Neural progenitor cell (in vitro differentiated cells): Measurements from ENCODE around the gene EPHA2. TPM values are rescaled to one million over a fixed set of nuclear protein-coding genes. Genes with fewer than 3 reads are reported as not detected.

Source experiments
- DNase-seq: peaks from one replicate; pipeline ENCODE4 v3.0.0-alpha.2; 2016; ENCODE audit warnings: low spot score
- H2AFZ ChIP-seq: fragments of 200-600 bp; sonication (generic); replicated peaks from 2 replicates; pipeline ENCODE4 v1.6.1; 2016; ENCODE audit warnings: antibody characterized with exemption
- H3F3A ChIP-seq: fragments of 200-600 bp; sonication (generic); 2 replicates; pipeline ENCODE4 v1.6.1; 2016; ENCODE audit warnings: antibody characterized with exemption, low read depth
- H3K27ac ChIP-seq: fragments of 200-600 bp; sonication (generic); 2 replicates; pipeline ENCODE4 v1.5.1; 2016; ENCODE audit warnings: mild to moderate bottlenecking
- H3K27me3 ChIP-seq: fragments of 200-600 bp; sonication (generic); 2 replicates; pipeline ENCODE4 v1.6.1; 2016; ENCODE audit warnings: mild to moderate bottlenecking, moderate library complexity
- H3K36me3 ChIP-seq: fragments of 200-600 bp; sonication (generic); 2 replicates; pipeline ENCODE4 v1.5.1; 2016
- H3K4me1 ChIP-seq: fragments of 200-600 bp; sonication (generic); 2 replicates; pipeline ENCODE4 v1.6.1; 2016; ENCODE audit warnings: mixed run types
- H3K4me2 ChIP-seq: fragments of 200-600 bp; sonication (generic); 2 replicates; pipeline ENCODE4 v1.6.1; 2016
- H3K4me3 ChIP-seq: fragments of 200-600 bp; sonication (generic); 2 replicates; pipeline ENCODE4 v1.5.1; 2016
- H3K79me2 ChIP-seq: fragments of 200-600 bp; sonication (generic); 2 replicates; pipeline ENCODE4 v1.6.1; 2016; ENCODE audit warnings: low read depth
- H3K9ac ChIP-seq: fragments of 200-600 bp; sonication (generic); 2 replicates; pipeline ENCODE4 v1.6.1; 2016
- H3K9me3 ChIP-seq: fragments of 200-600 bp; sonication (generic); 2 replicates; pipeline ENCODE4 v1.5.1; 2016; ENCODE audit warnings: low read depth
- H4K20me1 ChIP-seq: fragments of 200-600 bp; sonication (generic); 2 replicates; pipeline ENCODE4 v1.6.1; 2016; ENCODE audit warnings: low read depth
- H3K27ac Mint-ChIP-seq: 3 replicates; pipeline ENCODE4 v1.8.0; 2021; ENCODE audit warnings: mixed read lengths
- H3K27me3 Mint-ChIP-seq: 2 replicates; pipeline ENCODE4 v1.8.0; 2022; ENCODE audit warnings: low read depth, mild to moderate bottlenecking, inconsistent platforms, moderate library complexity, mixed read lengths; ENCODE audit not compliant: insufficient read depth
- H3K36me3 Mint-ChIP-seq: 3 replicates; pipeline ENCODE4 v1.8.0; 2021; ENCODE audit warnings: mixed read lengths
- H3K4me1 Mint-ChIP-seq: 3 replicates; pipeline ENCODE4 v1.8.0; 2021; ENCODE audit warnings: mixed read lengths
- H3K4me3 Mint-ChIP-seq: 3 replicates; pipeline ENCODE4 v1.8.0; 2021; ENCODE audit warnings: mild to moderate bottlenecking, moderate library complexity, mixed read lengths
- H3K9me3 Mint-ChIP-seq: 3 replicates; pipeline ENCODE4 v1.8.0; 2020; ENCODE audit warnings: mixed read lengths
- EZH2 ChIP-seq: fragments of 200-600 bp; sonication (generic); IDR thresholded peaks from 2 replicates; pipeline ENCODE4 v1.6.1; 2017; ENCODE audit warnings: antibody characterized with exemption, mild to moderate bottlenecking, moderate library complexity
- EZH2phosphoT487 ChIP-seq: fragments of 200-600 bp; sonication (generic); IDR thresholded peaks from 2 replicates; pipeline ENCODE4 v1.6.1; 2017; ENCODE audit warnings: antibody characterized with exemption
- total RNA-seq: library from RNA; depleted of rRNA; stranded (reverse); fragments of >200 nt; gene quantifications from 2 replicates; pipeline ENCODE4 v1.2.3, GENCODE V29; 2015; ENCODE audit warnings: low replicate concordance
- TF ChIP-seq, protein P1 (sequence below): fragments of 200-600 bp; sonication (generic); IDR thresholded peaks from 2 replicates; pipeline ENCODE4 v1.5.1; 2017; ENCODE audit warnings: antibody characterized with exemption, mild to moderate bottlenecking

Gene EPHA2
- total RNA-seq, 1 donor from 2014 or later, result 14.9 TPM

- H3K9me3 ChIP-seq, result no peaks in the 10 kb centered on the region
- no peak overlapping the region for H3K27ac ChIP-seq
- H3K4me2 ChIP-seq, result no peak overlapping the region
- H4K20me1 ChIP-seq, result no peaks in the 10 kb centered on the region
- no peak overlapping the region for H3K9ac ChIP-seq
- DNase-seq, result no peak
- no peak overlapping the region for H3K4me3 ChIP-seq
- TF ChIP-seq EZH2phosphoT487, result no peak
- TF ChIP-seq EZH2, result no peak
- TF ChIP-seq, protein P1, sequence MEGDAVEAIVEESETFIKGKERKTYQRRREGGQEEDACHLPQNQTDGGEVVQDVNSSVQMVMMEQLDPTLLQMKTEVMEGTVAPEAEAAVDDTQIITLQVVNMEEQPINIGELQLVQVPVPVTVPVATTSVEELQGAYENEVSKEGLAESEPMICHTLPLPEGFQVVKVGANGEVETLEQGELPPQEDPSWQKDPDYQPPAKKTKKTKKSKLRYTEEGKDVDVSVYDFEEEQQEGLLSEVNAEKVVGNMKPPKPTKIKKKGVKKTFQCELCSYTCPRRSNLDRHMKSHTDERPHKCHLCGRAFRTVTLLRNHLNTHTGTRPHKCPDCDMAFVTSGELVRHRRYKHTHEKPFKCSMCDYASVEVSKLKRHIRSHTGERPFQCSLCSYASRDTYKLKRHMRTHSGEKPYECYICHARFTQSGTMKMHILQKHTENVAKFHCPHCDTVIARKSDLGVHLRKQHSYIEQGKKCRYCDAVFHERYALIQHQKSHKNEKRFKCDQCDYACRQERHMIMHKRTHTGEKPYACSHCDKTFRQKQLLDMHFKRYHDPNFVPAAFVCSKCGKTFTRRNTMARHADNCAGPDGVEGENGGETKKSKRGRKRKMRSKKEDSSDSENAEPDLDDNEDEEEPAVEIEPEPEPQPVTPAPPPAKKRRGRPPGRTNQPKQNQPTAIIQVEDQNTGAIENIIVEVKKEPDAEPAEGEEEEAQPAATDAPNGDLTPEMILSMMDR, result no peak
- peaks cover 4% of the 10 kb centered on the region for H3K4me1 ChIP-seq
- H3F3A ChIP-seq, result peaks cover 4% of the 10 kb centered on the region
- H3K79me2 ChIP-seq, result no peaks in the 10 kb centered on the region
- peaks cover 13% of the 10 kb centered on the region for H3K9me3 Mint-ChIP-seq
- peaks cover 4% of the 10 kb centered on the region for H3K27me3 ChIP-seq
- no peak overlapping the region for H3K27ac Mint-ChIP-seq
- H3K36me3 Mint-ChIP-seq, result peaks cover 1% of the 10 kb centered on the region
- no peak overlapping the region for H2AFZ ChIP-seq
- no peaks in the 10 kb centered on the region for H3K36me3 ChIP-seq
- peaks cover 9% of the 10 kb centered on the region for H3K27me3 Mint-ChIP-seq
- H3K4me1 Mint-ChIP-seq, result peaks cover 23% of the 10 kb centered on the region
- no peak overlapping the region for H3K4me3 Mint-ChIP-seq
These were observed 56.5 kb downstream of the EPHA2 start for GRCh38 chr1:16099412-16099811.

DNA sequence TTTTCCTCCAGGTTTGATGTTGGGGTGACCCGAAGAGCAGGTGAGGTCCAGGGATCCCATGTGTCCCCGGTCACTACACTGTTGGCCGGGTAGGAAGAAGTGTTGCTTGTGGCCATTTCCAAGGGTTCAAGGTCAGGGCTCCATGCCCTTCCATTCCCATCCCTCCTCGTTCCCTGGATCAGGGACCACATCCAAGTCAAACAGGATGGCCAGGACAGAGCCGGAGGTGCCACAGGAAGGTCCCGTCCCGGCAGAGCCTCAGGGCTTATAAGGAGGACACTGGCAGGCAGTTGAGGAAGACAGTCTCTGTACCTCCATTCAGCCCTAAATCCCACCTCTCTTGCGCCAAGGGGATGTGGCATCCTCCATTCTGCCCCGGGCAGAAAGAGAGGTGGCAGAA lies 60.4 kb downstream of the EPHA2 start:
- Mint-ChIP-seq H3K27ac (peak overlapping the region; percentile 74), H3K36me3 (peaks cover 1% of the 10 kb centered on the region), H3K9me3 (no peaks in the 10 kb centered on the region), H3K27me3 (peaks cover 20% of the 10 kb centered on the region), H3K4me3 (no peak overlapping the region), H3K4me1 (peaks cover 37% of the 10 kb centered on the region)
- H3K36me3 ChIP-seq, result no peaks in the 10 kb centered on the region
- H3K27ac ChIP-seq, result no peak overlapping the region
- H3K9ac ChIP-seq, result no peak overlapping the region
- TF ChIP-seq, protein P1, result no peak
- TF ChIP-seq EZH2, result no peak
- no peak for TF ChIP-seq EZH2phosphoT487
- no peak overlapping the region for H3K4me2 ChIP-seq
- H4K20me1 ChIP-seq, result no peaks in the 10 kb centered on the region
- H3K27me3 ChIP-seq, result peaks cover 4% of the 10 kb centered on the region
- H3F3A ChIP-seq, result peaks cover 16% of the 10 kb centered on the region
- no peaks in the 10 kb centered on the region for H3K79me2 ChIP-seq
- H3K4me1 ChIP-seq, result peaks cover 16% of the 10 kb centered on the region
- DNase-seq, result no peak
- H3K4me3 ChIP-seq, result no peak overlapping the region
- H2AFZ ChIP-seq, result no peak overlapping the region
- H3K9me3 ChIP-seq, result no peaks in the 10 kb centered on the region

DNA sequence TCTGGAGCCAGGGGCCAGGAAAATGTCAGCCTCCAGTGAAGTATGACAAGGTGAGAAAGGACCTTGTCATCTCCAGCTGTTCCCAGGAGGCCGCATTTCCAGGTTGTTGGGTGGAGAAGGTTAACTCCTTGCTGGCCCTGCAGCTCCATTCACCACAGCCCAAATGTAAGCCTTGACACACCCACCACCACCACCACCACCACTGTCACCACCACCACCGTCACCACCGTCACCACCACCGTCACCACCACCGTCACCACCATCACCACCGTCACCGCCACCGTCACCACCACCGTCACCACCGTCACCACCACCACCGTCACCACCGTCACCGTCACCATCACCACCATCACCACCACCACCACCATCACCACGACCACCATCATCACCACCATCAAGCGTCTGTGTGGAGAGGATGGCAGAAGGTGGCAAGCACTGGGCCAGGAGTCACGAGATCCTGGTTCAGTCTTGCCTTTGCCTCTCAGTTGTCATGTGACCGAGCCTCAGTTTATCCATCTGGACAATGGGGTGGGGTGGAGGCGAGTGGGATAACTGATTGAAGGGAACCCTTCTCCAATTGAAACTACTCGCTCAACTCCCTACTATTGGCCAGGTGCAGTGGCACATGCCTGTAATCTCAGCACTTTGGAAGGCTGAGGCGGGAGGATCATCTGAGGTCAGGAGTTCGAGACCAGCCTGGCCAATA lies 61.3 kb downstream of the EPHA2 start:
- no peaks in the 10 kb centered on the region for H4K20me1 ChIP-seq
- no peak overlapping the region for H3K4me3 ChIP-seq
- no peak overlapping the region for H3K9ac ChIP-seq
- TF ChIP-seq, protein P1, result no peak
- no peak for TF ChIP-seq EZH2
- no peak for TF ChIP-seq EZH2phosphoT487
- H3K4me1 Mint-ChIP-seq, result peaks cover 37% of the 10 kb centered on the region
- no peaks in the 10 kb centered on the region for H3K9me3 ChIP-seq
- no peaks in the 10 kb centered on the region for H3K36me3 Mint-ChIP-seq
- H3K27me3 ChIP-seq, result peaks cover 4% of the 10 kb centered on the region
- H3K27ac ChIP-seq, result no peak overlapping the region
- DNase-seq, result no peak
- peak overlapping the region; percentile 8 for H3K4me3 Mint-ChIP-seq
- H3K36me3 ChIP-seq, result no peaks in the 10 kb centered on the region
- no peaks in the 10 kb centered on the region for H3K9me3 Mint-ChIP-seq
- peaks cover 20% of the 10 kb centered on the region for H3K27me3 Mint-ChIP-seq
- peaks cover 16% of the 10 kb centered on the region for H3K4me1 ChIP-seq
- H3K4me2 ChIP-seq, result no peak overlapping the region
- H3F3A ChIP-seq, result peaks cover 11% of the 10 kb centered on the region
- H3K79me2 ChIP-seq, result no peaks in the 10 kb centered on the region
- no peak overlapping the region for H2AFZ ChIP-seq
- H3K27ac Mint-ChIP-seq, result no peak overlapping the region
